MM.1S (cell line): ENCODE results near the gene ADARB2.

ENCODE experiments used
- DNase-seq: peaks from one replicate; pipeline ENCODE4 v3.0.0-alpha.2; 2015
- H2AFZ ChIP-seq: fragments of 300-600 bp; sonication (generic); 2 replicates; pipeline ENCODE4 v1.6.0; 2016; ENCODE audit warnings: antibody characterized with exemption, low read length
- H3F3A ChIP-seq: fragments of 300-600 bp; sonication (generic); 2 replicates; pipeline ENCODE4 v1.6.1; 2016; ENCODE audit warnings: mild to moderate bottlenecking, antibody characterized with exemption, low read length, moderate library complexity, mixed read lengths; ENCODE audit not compliant: insufficient read depth
- H3K27ac ChIP-seq: fragments of 300-600 bp; sonication (generic); 2 replicates; pipeline ENCODE4 v1.5.1; 2016; ENCODE audit warnings: mild to moderate bottlenecking, low read length
- H3K27me3 ChIP-seq: fragments of 300-600 bp; sonication (generic); replicated peaks from 2 replicates; pipeline ENCODE4 v1.6.0; 2016; ENCODE audit warnings: low read length; ENCODE audit not compliant: insufficient read depth
- H3K36me3 ChIP-seq: fragments of 300-600 bp; sonication (generic); replicated peaks from 2 replicates; pipeline ENCODE4 v1.6.1; 2016; ENCODE audit warnings: mild to moderate bottlenecking, low read length, mixed read lengths; ENCODE audit not compliant: insufficient read depth
- H3K4me1 ChIP-seq: fragments of 300-600 bp; sonication (generic); 2 replicates; pipeline ENCODE4 v1.6.1; 2016; ENCODE audit warnings: low read length, mixed read lengths
- H3K4me2 ChIP-seq: fragments of 300-600 bp; sonication (generic); 2 replicates; pipeline ENCODE4 v1.6.0; 2016; ENCODE audit warnings: low read depth, low read length
- H3K4me3 ChIP-seq: fragments of 300-600 bp; sonication (generic); 2 replicates; pipeline ENCODE4 v1.5.1; 2016; ENCODE audit warnings: low read length, mixed read lengths
- H3K79me2 ChIP-seq: fragments of 300-600 bp; sonication (generic); 2 replicates; pipeline ENCODE4 v1.6.1; 2016; ENCODE audit warnings: mixed run types, low read length, mixed read lengths
- H3K9ac ChIP-seq: fragments of 300-600 bp; sonication (generic); 2 replicates; pipeline ENCODE4 v1.6.1; 2016; ENCODE audit warnings: low read length, mixed read lengths
- H3K9me2 ChIP-seq: fragments of 300-600 bp; sonication (generic); replicated peaks from 2 replicates; pipeline ENCODE4 v1.6.1; 2016; ENCODE audit warnings: mild to moderate bottlenecking, low read length, mixed read lengths; ENCODE audit not compliant: insufficient read depth
- H3K9me3 ChIP-seq: fragments of 300-600 bp; sonication (generic); replicated peaks from 2 replicates; pipeline ENCODE4 v1.6.1; 2016; ENCODE audit warnings: mild to moderate bottlenecking, low read length, mixed read lengths; ENCODE audit not compliant: insufficient read depth
- H4K20me1 ChIP-seq: fragments of 300-600 bp; sonication (generic); 2 replicates; pipeline ENCODE4 v1.6.1; 2016; ENCODE audit warnings: mild to moderate bottlenecking, low read length, moderate library complexity, mixed read lengths; ENCODE audit not compliant: insufficient read depth
- EZH2 ChIP-seq: fragments of 300-600 bp; sonication (generic); optimal IDR thresholded peaks from 2 replicates; pipeline ENCODE3; 2017; ENCODE audit warnings: low read depth, mild to moderate bottlenecking, antibody characterized with exemption, low read length, mixed read lengths
- EZH2phosphoT487 ChIP-seq: fragments of 300-600 bp; sonication (generic); IDR thresholded peaks from 2 replicates; pipeline ENCODE4 v1.6.1; 2018; ENCODE audit warnings: antibody characterized with exemption, low read length
- TF ChIP-seq, protein P1 (sequence below): fragments of 300-600 bp; sonication (generic); IDR thresholded peaks from 2 replicates; pipeline ENCODE4 v1.5.1; 2016; ENCODE audit warnings: antibody characterized with exemption, low read length, mixed read lengths

ADARB2 gene

DNA sequence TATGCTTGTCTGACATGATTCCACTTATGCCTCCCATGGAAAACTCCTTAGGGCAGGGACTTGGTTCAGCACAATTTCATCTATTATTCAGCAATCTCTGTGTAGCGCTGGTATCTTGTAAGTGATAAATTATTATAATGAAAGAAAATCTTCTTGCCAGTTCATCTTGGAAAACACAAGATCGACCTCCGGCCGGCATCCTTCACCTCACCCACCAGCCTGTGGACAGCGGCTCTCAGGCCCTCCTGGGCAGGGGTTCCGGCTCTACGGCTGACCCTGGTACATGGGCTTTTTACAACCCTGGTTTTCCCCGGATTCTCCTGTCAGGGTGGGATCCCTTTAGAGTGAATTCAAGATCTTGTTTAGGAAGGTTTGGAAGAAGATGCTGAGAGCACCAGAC, 145.6 kb downstream of the ADARB2 start:
- Histone ChIP-seq H3K4me1 (no peaks in the 10 kb centered on the region), H3F3A (no peaks in the 10 kb centered on the region), H3K4me2 (no peak overlapping the region), H3K27ac (no peak overlapping the region), H2AFZ (no peak overlapping the region), H4K20me1 (no peaks in the 10 kb centered on the region), H3K36me3 (no peaks in the 10 kb centered on the region), H3K4me3 (no peak overlapping the region), H3K9me3 (no peaks in the 10 kb centered on the region), H3K79me2 (no peaks in the 10 kb centered on the region), H3K9me2 (no peaks in the 10 kb centered on the region), H3K9ac (no peak overlapping the region), H3K27me3 (no peaks in the 10 kb centered on the region)
- TF ChIP-seq, protein P1, sequence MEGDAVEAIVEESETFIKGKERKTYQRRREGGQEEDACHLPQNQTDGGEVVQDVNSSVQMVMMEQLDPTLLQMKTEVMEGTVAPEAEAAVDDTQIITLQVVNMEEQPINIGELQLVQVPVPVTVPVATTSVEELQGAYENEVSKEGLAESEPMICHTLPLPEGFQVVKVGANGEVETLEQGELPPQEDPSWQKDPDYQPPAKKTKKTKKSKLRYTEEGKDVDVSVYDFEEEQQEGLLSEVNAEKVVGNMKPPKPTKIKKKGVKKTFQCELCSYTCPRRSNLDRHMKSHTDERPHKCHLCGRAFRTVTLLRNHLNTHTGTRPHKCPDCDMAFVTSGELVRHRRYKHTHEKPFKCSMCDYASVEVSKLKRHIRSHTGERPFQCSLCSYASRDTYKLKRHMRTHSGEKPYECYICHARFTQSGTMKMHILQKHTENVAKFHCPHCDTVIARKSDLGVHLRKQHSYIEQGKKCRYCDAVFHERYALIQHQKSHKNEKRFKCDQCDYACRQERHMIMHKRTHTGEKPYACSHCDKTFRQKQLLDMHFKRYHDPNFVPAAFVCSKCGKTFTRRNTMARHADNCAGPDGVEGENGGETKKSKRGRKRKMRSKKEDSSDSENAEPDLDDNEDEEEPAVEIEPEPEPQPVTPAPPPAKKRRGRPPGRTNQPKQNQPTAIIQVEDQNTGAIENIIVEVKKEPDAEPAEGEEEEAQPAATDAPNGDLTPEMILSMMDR: no peak
- TF ChIP-seq EZH2phosphoT487 (no peak), EZH2 (no peak)
- no peak for DNase-seq

DNA sequence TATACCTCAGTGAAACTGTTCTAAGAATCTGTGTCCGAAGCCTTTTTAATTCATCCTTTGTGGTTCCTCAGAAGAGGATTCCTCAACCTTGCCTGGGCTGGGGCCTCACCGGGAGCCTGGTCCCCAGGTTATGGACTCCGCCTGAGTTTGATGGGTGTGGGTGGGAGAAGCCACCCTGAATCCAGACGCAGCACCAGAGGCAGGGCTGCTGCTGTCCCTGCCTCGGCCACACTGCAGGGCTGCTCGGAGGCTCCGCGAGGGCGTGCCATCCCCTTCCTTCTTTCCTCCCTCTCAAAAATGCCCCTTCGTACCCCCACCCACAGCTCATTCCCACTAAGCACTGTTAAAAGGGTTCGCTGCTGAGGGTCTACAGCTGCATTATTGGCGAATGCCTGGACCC, 146.3 kb downstream of the ADARB2 start:
- Histone ChIP-seq H3K4me3 (no peak overlapping the region), H3K9me2 (no peaks in the 10 kb centered on the region), H3K9me3 (no peaks in the 10 kb centered on the region), H3K9ac (no peak overlapping the region), H3K36me3 (no peaks in the 10 kb centered on the region), H3K4me1 (no peaks in the 10 kb centered on the region), H3K27ac (no peak overlapping the region), H3K4me2 (no peak overlapping the region), H3K79me2 (no peaks in the 10 kb centered on the region), H3F3A (no peaks in the 10 kb centered on the region), H3K27me3 (no peaks in the 10 kb centered on the region), H4K20me1 (no peaks in the 10 kb centered on the region), H2AFZ (no peak overlapping the region)
- TF ChIP-seq, protein P1: no peak
- no peak for TF ChIP-seq EZH2
- no peak for TF ChIP-seq EZH2phosphoT487
- DNase-seq: no peak

- Histone ChIP-seq H3K9ac (no peak overlapping the region), H3K9me3 (no peaks in the 10 kb centered on the region), H3K4me2 (no peak overlapping the region), H3F3A (no peaks in the 10 kb centered on the region), H2AFZ (no peak overlapping the region), H4K20me1 (no peaks in the 10 kb centered on the region), H3K27me3 (no peaks in the 10 kb centered on the region), H3K9me2 (no peaks in the 10 kb centered on the region), H3K36me3 (no peaks in the 10 kb centered on the region), H3K27ac (no peak overlapping the region), H3K4me3 (no peak overlapping the region), H3K79me2 (no peaks in the 10 kb centered on the region), H3K4me1 (no peaks in the 10 kb centered on the region)
- no peak for DNase-seq
- TF ChIP-seq, protein P1: no peak
- no peak for TF ChIP-seq EZH2phosphoT487
- TF ChIP-seq EZH2: no peak
Measured at GRCh38 chr10:1589257-1589656, 148.1 kb downstream of the ADARB2 start.
